Hepatocyte (in vitro differentiated cells): Measurements from ENCODE around the gene TMEM259. TPM values are rescaled to one million over a fixed set of nuclear protein-coding genes. Genes with fewer than 3 reads are reported as not detected.

Experiments
- DNase-seq: peaks from one replicate; pipeline ENCODE4 v3.0.0-alpha.2; 2016; ENCODE audit warnings: low spot score
- H2AFZ ChIP-seq: fragments of 200-600 bp; sonication (generic); 2 replicates; pipeline ENCODE4 v1.6.0; 2016; ENCODE audit warnings: antibody characterized with exemption, mild to moderate bottlenecking
- H3K27ac ChIP-seq: fragments of 200-600 bp; sonication (generic); 2 replicates; pipeline ENCODE4 v1.5.1; 2016; ENCODE audit warnings: mild to moderate bottlenecking
- H3K27me3 ChIP-seq: fragments of 200-600 bp; sonication (generic); 2 replicates; pipeline ENCODE4 v1.6.1; 2016
- H3K36me3 ChIP-seq: fragments of 200-600 bp; sonication (generic); replicated peaks from 2 replicates; pipeline ENCODE4 v1.5.1; 2016; ENCODE audit warnings: low read depth; ENCODE audit not compliant: insufficient read depth
- H3K4me1 ChIP-seq: fragments of 200-600 bp; sonication (generic); 2 replicates; pipeline ENCODE4 v1.5.1; 2016; ENCODE audit warnings: mild to moderate bottlenecking, moderate library complexity; ENCODE audit not compliant: insufficient read depth
- H3K4me2 ChIP-seq: fragments of 200-600 bp; sonication (generic); 2 replicates; pipeline ENCODE4 v1.6.0; 2016
- H3K4me3 ChIP-seq: fragments of 200-600 bp; sonication (generic); 2 replicates; pipeline ENCODE4 v1.5.1; 2016; ENCODE audit warnings: mild to moderate bottlenecking
- H3K79me2 ChIP-seq: fragments of 200-600 bp; sonication (generic); 2 replicates; pipeline ENCODE4 v1.6.0; 2017; ENCODE audit warnings: mild to moderate bottlenecking
- H3K9me2 ChIP-seq: fragments of 200-600 bp; sonication (generic); replicated peaks from 2 replicates; pipeline ENCODE4 v1.6.0; 2017; ENCODE audit warnings: mild to moderate bottlenecking; ENCODE audit not compliant: insufficient read depth
- H3K9me3 ChIP-seq: fragments of 200-600 bp; sonication (generic); 2 replicates; pipeline ENCODE4 v1.5.1; 2016; ENCODE audit warnings: low read depth, mild to moderate bottlenecking
- H4K20me1 ChIP-seq: fragments of 200-600 bp; sonication (generic); 2 replicates; pipeline ENCODE4 v1.6.0; 2016; ENCODE audit warnings: mild to moderate bottlenecking; ENCODE audit not compliant: insufficient read depth, poor library complexity, severe bottlenecking
- CTCF ChIP-seq: fragments of 200-600 bp; sonication (generic); IDR thresholded peaks from 2 replicates; pipeline ENCODE4 v1.5.1; 2016; ENCODE audit warnings: antibody characterized with exemption, mild to moderate bottlenecking; ENCODE audit not compliant: poor library complexity
- EZH2 ChIP-seq: fragments of 200-600 bp; sonication (generic); IDR thresholded peaks from 2 replicates; pipeline ENCODE4 v1.6.1; 2016; ENCODE audit warnings: antibody characterized with exemption, mild to moderate bottlenecking, borderline replicate concordance
- EZH2phosphoT487 ChIP-seq: fragments of 200-600 bp; sonication (generic); IDR thresholded peaks from one replicate; pipeline ENCODE4 v1.6.1; 2018; ENCODE audit warnings: antibody characterized with exemption, mild to moderate bottlenecking, low read depth, moderate library complexity; ENCODE audit not compliant: unreplicated experiment, severe bottlenecking
- WGBS: methylation state at CpG from one replicate; pipeline ENCODE4 v1.1.6; 2016; ENCODE audit warnings: low lambda C conversion rate; ENCODE audit errors: missing lambda C conversion rate; 5-methylcytosine and 5-hydroxymethylcytosine counted together
- polyA plus RNA-seq: library from polyadenylated mRNA; unstranded; fragments of >200 nt; fragmentation: Nextera tagmentation; extraction: Ambion mirVana; gene quantifications from 2 replicates; pipeline ENCODE4 v1.2.1, GENCODE V29; 2016
- total RNA-seq: library from RNA; depleted of rRNA; stranded (reverse); fragments of >200 nt; gene quantifications from 2 replicates; pipeline ENCODE4 v1.2.3, GENCODE V29; 2014

Gene TMEM259
- total and polyA plus RNA-seq, 2 experiments from 2014 or later, result 169 to 311 TPM

GRCh38 chr19:1041272-1041834 is 20.4 kb upstream of the TMEM259 start:
- peaks cover 8% of the 10 kb centered on the region for H3K4me1 ChIP-seq

GRCh38 chr19:1040476-1041271 is 19.8 kb upstream of the TMEM259 start:
- peak overlapping the region; percentile 84 for H3K4me2 ChIP-seq
- no peak overlapping the region for H3K27ac ChIP-seq
- DNase-seq, result peak; percentile 90
- no peaks in the 10 kb centered on the region for H3K79me2 ChIP-seq
- H3K36me3 ChIP-seq, result no peaks in the 10 kb centered on the region
- no peaks in the 10 kb centered on the region for H3K27me3 ChIP-seq
- H3K4me3 ChIP-seq, result peak overlapping the region; percentile 15
- H3K4me1 ChIP-seq, result peaks cover 8% of the 10 kb centered on the region
- peak overlapping the region; percentile 4 for H2AFZ ChIP-seq
- TF ChIP-seq EZH2 (no peak), CTCF (no peak), EZH2phosphoT487 (no peak)
- H3K9me3 ChIP-seq, result no peaks in the 10 kb centered on the region
- WGBS, result 3% methylated on average over 27 of the region's 27 CpGs
- H4K20me1 ChIP-seq, result no peaks in the 10 kb centered on the region
- H3K9me2 ChIP-seq, result no peaks in the 10 kb centered on the region

More at GRCh38 chr19:1041272-1041834, 20.4 kb upstream of the TMEM259 start:
- peak overlapping the region; percentile 84 for H3K4me2 ChIP-seq
- H3K79me2 ChIP-seq, result no peaks in the 10 kb centered on the region
- H3K27ac ChIP-seq, result no peak overlapping the region
- DNase-seq, result no peak
- H3K9me3 ChIP-seq, result no peaks in the 10 kb centered on the region
- no peak overlapping the region for H3K4me3 ChIP-seq
- H3K27me3 ChIP-seq, result no peaks in the 10 kb centered on the region
- H2AFZ ChIP-seq, result no peak overlapping the region
- 47% methylated on average over 21 of the region's 26 CpGs for WGBS
- no peaks in the 10 kb centered on the region for H4K20me1 ChIP-seq
- no peak for TF ChIP-seq CTCF
- TF ChIP-seq EZH2phosphoT487, result no peak
- no peak for TF ChIP-seq EZH2
- H3K36me3 ChIP-seq, result no peaks in the 10 kb centered on the region
- no peaks in the 10 kb centered on the region for H3K9me2 ChIP-seq

GRCh38 chr19:1039646-1040475 is 18.9 kb upstream of the TMEM259 start, which contains the start of gene ABCA7:
Gene ABCA7 (plus strand): TSS chr19:1040107. CDS start chr19:1041362, 1,255 bp downstream.
- H3K36me3 ChIP-seq, result no peaks in the 10 kb centered on the region
- TF ChIP-seq CTCF (no peak), EZH2 (no peak), EZH2phosphoT487 (no peak)
- peak within 1 kb of the TSS; percentile 84 for H3K4me2 ChIP-seq
- DNase-seq, result peak; percentile 98
- H3K27ac ChIP-seq, result peak within 1 kb of the TSS; percentile 28
- H3K4me1 ChIP-seq, result peaks cover 8% of the 10 kb centered on the region
- 4% methylated on average over 56 of the region's 56 CpGs for WGBS
- no peaks in the 10 kb centered on the region for H3K9me3 ChIP-seq
- H3K9me2 ChIP-seq, result no peaks in the 10 kb centered on the region
- no peaks in the 10 kb centered on the region for H3K27me3 ChIP-seq
- H3K4me3 ChIP-seq, result peak within 1 kb of the TSS; percentile 15
- H3K79me2 ChIP-seq, result no peaks in the 10 kb centered on the region
- peaks cover 3% of the 10 kb centered on the region for H4K20me1 ChIP-seq
- H2AFZ ChIP-seq, result peak within 1 kb of the TSS; percentile 4
